Measurements from ENCODE around the gene DNAJC27.

Gene DNAJC27

GRCh38 chr2:24957221-24957620 is 14.5 kb downstream of the DNAJC27 start:
- H3K4me3 ChIP-seq (ENCODE audit: low read depth, low read length): no peak overlapping the region
- TF ChIP-seq, protein P1, sequence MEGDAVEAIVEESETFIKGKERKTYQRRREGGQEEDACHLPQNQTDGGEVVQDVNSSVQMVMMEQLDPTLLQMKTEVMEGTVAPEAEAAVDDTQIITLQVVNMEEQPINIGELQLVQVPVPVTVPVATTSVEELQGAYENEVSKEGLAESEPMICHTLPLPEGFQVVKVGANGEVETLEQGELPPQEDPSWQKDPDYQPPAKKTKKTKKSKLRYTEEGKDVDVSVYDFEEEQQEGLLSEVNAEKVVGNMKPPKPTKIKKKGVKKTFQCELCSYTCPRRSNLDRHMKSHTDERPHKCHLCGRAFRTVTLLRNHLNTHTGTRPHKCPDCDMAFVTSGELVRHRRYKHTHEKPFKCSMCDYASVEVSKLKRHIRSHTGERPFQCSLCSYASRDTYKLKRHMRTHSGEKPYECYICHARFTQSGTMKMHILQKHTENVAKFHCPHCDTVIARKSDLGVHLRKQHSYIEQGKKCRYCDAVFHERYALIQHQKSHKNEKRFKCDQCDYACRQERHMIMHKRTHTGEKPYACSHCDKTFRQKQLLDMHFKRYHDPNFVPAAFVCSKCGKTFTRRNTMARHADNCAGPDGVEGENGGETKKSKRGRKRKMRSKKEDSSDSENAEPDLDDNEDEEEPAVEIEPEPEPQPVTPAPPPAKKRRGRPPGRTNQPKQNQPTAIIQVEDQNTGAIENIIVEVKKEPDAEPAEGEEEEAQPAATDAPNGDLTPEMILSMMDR (IDR thresholded peaks at IDR 0.05; ENCODE audit: borderline replicate concordance, insufficient read depth, low read depth, low read length): no peak

DNA sequence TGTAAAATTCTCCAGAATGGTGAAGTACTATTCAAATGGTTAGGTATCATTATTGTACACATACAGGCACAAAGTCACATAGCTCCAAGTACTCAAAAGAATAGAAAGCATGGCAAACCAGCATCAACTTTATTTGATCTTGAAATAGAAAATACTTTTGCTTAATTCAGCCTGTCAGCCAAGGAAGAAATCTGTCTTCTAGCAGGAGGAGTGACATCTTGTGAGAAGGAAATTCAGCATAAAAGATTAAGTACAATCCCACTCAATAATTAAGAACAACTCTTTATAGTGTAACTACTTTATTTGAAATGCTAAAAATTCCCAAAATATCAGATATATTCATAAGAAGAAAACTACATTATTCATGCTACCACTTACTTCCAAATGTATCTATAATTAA is 15.8 kb downstream of the DNAJC27 start:
- no peak overlapping the region for H3K4me3 ChIP-seq (ENCODE audit: low read depth, low read length)
- TF ChIP-seq, protein P1 (IDR thresholded peaks at IDR 0.05; ENCODE audit: borderline replicate concordance, insufficient read depth, low read depth, low read length): no peak

- H3K4me3 ChIP-seq (ENCODE audit: low read depth, low read length): no peak overlapping the region
Measured at GRCh38 chr2:24955232-24955631, 16.5 kb downstream of the DNAJC27 start.

GRCh38 chr2:24950102-24950501 is 21.7 kb downstream of the DNAJC27 start:
- TF ChIP-seq, protein P1 (IDR thresholded peaks at IDR 0.05; ENCODE audit: borderline replicate concordance, insufficient read depth, low read depth, low read length): no peak
- H3K4me3 ChIP-seq (ENCODE audit: low read depth, low read length): no peak overlapping the region

More at GRCh38 chr2:24955232-24955631, 16.5 kb downstream of the DNAJC27 start:
- TF ChIP-seq, protein P1 (IDR thresholded peaks at IDR 0.05; ENCODE audit: borderline replicate concordance, insufficient read depth, low read depth, low read length): no peak

DNA sequence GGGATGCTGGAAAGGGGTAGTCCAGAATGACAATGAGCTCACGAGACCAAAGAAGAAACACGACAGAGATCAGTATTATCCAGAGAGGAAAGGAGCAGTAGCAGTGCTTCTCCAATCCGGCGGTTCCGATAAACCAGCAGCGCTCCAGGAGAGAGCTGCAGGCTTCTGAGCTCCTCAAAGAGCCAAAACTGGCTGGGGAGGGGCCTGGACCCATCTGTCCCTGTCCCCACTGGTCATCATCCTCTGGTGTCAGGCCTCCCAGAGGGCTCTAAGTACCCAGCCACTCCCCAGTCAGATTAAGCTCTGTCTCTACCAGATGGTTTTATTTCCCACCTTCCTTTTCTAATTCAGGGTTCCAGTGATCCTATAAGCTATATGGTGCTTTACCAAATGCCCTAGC is 23.2 kb downstream of the DNAJC27 start:
- TF ChIP-seq, protein P1 (IDR thresholded peaks at IDR 0.05; ENCODE audit: borderline replicate concordance, insufficient read depth, low read depth, low read length): no peak
- no peak overlapping the region for H3K4me3 ChIP-seq (ENCODE audit: low read depth, low read length)

DNA sequence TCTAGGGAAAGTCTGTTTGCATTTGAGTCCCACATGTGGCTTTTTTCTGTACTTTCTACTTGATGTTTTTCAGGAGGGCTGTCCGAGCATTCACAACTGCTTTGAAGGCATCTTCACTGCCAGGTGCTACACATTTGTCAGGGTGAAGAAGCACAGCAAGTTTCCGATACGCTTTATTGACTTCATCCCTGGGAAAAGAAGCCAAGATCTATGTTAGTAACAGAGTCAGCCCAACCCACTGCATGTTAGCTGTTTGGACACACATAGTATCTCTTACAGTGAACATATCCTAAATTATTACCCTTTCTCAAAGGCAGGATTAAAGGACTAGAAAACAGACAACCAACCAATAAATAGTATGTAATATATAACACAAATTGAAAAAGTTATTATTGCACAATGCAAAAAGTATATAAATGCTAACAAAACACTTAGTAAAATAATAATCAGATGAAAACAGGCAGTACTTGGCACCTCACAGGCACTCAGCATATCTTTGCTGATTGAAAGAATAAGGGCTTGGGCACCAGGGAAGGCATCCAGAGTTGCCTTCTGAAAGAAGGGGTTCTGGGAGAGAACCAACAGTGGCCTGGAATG is 24.1 kb downstream of the DNAJC27 start:
- TF ChIP-seq, protein P1 (IDR thresholded peaks at IDR 0.05; ENCODE audit: borderline replicate concordance, insufficient read depth, low read depth, low read length): no peak
- no peak overlapping the region for H3K4me3 ChIP-seq (ENCODE audit: low read depth, low read length)

DNA sequence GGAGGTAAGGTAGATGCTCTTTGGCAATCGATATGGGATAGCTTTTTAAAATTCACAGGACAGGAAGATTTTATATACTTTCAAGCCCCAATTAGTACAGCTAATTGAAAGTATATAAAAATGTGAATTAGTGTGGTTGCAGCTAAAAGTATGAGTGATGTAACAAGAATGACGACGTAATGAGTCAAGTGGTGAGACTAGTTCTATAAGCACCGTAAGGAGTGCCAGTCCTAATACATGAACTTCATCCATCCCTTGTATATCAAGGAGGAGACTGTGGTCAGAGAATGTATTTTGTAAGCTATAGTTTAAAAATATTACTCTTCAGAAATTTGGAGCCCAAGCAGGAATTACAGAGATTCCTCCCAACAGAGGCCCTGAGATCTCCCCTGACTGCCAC is 25.8 kb downstream of the DNAJC27 start:
- TF ChIP-seq, protein P1 (IDR thresholded peaks at IDR 0.05; ENCODE audit: borderline replicate concordance, insufficient read depth, low read depth, low read length): no peak

More for the DNA sequence above, 25.8 kb downstream of the DNAJC27 start:
- no peak overlapping the region for H3K4me3 ChIP-seq (ENCODE audit: low read depth, low read length)
